T-helper 9 cell (primary cell): Measurements from ENCODE around the gene TEX261.
A peak's percentile ranks its signal among the peaks of the same experiment; 100 is the strongest.

Experiments used
- DNase-seq: peaks from one replicate; pipeline ENCODE4 v3.0.0-alpha.2; 2020

Gene TEX261

GRCh38 chr2:70956141-70956540, 38.5 kb downstream of the TEX261 start:
- DNase-seq, result no peak

GRCh38 chr2:70954886-70955285, 39.8 kb downstream of the TEX261 start:
- no peak for DNase-seq

- DNase-seq, result no peak
Observed at GRCh38 chr2:70949086-70949485, 45.6 kb downstream of the TEX261 start.

- DNase-seq, result peak; percentile 75
Observed at GRCh38 chr2:70948337-70949003, 46.2 kb downstream of the TEX261 start.

GRCh38 chr2:70947556-70948184, 47.0 kb downstream of the TEX261 start:
- no peak for DNase-seq

DNA sequence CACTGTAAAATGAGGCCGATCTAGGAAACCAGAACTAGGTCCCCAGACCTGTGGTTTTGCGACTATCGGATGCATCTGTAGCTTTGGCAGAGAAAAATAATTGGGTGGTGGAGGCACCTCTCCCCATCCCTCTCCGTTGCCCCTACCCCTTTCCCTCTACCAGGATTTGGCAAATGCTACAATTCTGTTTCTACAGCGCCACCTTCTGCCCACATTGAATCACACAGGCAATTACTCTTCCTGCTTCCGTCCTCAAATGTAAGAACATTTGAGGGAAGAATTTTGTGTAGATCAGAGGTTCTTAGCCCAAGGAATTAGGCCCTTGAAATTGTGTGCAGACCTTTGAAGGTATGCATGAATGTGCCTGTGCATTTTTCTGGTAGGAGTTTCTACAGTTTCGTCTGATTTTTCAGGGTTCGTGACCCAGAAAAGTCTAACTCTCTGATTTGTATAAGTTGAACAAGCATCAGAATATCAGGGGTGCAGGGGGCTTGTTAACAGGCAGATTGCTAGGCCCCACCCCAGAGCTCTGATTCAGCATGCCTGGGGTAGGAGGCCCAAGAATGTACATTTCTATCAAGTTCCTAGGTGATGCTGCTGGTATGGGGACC, 47.7 kb downstream of the TEX261 start:
- peak; percentile 37 for DNase-seq

DNA sequence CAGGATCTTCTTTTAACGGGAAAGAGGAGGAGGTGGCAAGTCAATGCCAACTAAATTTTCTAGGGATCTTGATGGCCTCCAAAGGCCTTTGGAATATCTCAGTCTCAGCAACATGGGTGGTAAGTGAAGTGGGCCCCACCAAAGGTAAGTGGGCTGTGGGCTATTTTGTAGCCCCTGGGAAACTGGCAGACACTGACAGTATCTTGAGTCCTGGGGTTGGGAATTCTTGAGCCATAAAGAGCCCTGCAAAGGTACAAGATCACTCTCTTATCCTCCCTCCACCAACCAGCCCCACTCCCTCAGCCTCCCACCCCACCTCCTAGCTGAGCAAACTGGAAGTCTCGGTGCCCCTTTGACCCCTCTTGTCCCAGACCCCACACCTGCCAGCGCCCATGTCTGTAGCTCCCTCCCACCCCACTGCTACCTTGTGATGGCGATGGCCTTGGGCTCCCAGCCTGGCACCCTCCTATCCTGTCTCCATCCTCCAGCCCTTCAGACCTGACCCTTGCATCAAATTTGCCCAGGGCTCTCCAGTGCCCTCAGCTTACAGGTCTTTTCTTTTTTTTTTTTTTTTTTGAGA, 50.5 kb downstream of the TEX261 start:
- no peak for DNase-seq

DNA sequence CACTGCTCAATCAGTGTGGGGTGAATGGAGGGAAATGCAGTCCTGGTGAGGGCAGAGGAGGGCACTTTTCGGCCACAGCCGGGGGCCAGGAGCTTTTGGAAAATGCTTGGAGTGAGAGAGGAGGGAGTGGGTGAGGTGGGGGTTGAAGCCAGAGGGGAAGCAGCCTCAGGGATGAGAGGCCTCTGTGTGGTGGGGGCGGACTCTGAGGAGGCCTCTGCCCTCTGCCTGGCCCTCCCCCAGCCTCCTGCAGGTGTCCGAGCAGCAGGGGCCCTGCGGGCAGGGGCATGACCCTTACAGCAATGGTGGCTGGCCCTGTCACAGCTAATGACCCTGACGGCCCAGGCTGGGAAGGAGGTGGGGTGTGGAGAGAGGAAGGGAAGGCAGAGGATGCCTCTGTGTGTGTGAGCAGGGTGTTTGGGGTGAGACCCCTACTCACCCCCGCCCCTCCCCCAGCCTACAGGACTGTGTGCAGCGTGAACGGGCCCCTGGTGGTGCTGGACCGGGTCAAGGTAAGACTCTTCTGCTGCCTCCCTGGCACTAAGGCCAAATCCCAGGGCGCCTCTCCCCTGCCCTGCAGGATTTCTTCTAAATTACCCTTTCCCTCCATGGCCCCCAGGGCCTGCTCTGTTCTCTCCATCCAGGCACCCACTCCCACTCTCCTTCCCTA, 51.3 kb downstream of the TEX261 start:
- no peak for DNase-seq

- DNase-seq, result no peak
Observed at GRCh38 chr2:70942396-70943204, 52.1 kb downstream of the TEX261 start.

- no peak for DNase-seq
Observed at GRCh38 chr2:70941701-70942100, 53.0 kb downstream of the TEX261 start.

DNA sequence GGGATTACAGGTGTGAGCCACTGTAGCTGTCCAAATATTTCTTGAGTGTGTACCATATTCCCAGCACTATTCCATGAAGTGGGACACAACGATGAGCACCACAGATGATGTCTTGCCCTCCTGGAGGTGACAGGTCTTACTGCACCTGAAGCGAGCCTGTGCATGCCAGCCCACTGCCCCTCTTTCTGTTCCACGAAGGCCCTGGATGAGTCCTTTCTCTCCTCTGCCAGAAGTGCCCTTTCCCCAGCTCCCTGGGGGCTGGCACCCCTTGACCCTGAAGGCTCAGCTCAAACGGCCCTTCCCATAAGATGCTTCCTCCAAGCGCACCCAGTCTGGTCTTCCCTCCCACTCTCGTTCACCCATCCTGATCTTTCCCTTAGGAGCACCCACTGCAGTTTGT, 53.5 kb downstream of the TEX261 start:
- DNase-seq, result no peak

DNA sequence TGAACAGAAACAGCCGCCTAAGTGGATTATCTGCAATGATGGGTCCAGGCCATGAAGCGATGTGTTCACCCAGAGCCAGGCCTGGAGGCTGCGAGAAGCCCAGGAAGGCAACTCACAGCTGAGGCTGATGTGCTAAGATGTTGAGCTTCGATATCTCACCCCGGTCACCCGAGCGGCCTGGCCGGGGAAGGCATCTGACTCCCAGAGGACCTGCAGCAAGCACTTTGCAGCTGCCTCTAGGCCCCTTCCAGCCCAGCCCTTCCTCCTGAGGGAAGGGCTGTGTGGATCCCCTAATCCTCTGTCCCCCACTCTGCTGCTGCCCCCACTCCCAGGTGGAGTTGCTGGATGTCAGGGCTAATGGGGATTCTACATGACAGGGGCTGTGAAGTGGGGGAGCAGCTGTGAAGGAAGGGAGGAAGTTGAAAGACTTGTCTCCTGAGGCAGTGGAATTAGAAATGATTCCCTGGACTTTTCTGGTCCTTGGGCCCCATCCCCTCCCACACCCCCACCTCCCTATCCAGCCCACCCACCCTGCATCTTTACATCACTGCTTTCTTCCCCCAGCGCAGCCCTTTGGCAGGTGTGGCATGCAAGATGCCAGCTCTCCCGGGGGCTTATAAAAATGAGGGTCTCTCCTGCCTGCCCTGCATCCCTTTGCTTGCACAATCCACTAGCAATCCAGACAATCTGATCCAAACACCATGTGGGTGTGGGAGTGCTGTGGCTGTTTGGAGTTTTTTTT, 54.7 kb downstream of the TEX261 start:
- no peak for DNase-seq

DNA sequence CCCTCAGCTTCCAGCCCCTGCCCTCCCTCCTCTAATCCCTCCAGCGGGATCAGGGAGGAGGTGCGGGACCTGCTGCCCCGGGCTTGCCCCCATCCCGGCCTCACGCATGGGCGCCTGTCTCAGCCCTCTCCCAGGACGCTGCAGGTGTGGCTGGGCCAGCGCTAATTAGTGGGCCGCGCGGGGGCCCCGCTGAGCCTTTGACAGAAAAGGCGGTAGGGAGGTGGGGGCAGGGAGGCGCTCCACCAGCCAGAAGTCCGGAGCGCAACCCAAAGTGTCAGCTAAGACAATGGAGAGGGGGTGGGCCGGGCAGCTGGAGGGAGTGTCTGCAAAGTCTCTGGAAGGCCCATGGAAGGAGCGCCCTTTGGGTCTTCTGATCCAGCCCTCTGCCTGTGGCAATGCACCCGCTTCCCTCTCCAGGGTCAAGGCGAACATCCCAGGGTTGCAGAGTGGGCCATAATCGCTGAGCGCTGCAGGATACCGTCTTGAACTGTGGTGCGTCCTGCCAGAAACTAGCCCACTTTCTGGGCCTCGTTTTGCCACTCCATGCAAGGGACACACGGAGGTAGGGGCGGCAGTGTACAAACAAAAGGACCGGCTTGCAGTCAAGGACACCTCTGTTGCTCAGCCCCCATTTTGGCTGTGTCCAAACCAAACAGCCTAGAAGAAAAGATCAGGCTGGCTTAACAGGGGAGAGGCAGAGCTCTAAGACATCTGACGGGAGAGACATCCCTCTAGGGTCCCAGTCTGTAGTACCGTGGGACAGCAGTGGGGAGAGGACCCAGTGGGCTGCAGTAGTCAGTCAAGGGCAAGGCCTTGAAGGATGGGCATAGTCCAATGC, 55.5 kb downstream of the TEX261 start:
- DNase-seq, result no peak

DNA sequence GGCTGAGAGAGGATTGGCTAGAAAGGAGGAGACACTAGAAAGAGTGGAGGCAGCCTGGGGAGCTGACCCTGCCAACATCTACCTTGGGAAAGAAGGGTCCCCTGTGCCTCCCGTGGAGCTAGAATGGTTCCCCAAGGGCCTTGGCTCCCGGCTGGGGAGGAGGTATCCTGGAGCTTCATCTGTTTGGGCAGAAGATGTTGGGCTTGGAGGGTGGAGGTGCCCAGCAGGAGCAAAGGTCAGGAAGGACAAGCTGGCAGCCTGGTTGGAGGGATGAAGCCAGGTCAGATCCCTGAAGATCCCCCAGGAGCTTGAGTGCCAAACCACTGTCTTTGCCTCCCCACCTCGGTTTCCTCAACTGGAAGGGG, 56.1 kb downstream of the TEX261 start:
- no peak for DNase-seq

DNA sequence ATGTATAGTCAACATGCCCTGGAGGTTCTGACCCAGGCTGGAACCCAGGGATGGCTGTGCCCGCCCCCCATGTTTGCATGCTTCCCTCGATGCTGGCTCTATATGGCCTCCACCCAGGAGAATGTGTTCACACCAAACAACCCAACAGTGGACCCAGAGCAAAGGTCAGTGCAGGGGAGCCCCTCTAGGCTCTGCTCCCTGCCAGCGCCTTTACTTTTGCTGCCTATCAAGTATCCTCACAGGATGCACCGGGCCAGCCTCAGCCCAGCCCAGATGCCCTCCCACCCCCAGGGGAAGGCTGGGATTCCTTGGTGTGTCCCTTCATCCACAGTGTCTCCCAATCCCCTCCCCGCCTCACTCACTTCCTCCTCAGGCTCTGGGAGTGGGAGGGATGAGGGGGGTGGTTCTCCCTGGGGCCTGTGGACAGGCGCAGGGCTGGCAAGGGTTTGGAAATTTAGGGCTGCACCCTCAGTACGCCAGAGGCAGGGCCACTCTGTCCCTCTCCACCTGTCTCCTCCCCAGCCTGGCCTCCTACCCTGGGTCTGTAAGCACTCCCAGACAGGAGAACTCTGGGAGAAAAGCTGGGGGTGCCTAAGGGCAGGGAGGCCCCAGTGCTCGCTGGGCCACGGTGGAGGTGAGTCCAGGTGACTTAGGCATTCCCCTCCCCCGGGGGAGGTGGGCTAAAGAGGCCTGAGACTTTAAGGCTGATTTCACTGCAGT, 56.6 kb downstream of the TEX261 start:
- no peak for DNase-seq

DNA sequence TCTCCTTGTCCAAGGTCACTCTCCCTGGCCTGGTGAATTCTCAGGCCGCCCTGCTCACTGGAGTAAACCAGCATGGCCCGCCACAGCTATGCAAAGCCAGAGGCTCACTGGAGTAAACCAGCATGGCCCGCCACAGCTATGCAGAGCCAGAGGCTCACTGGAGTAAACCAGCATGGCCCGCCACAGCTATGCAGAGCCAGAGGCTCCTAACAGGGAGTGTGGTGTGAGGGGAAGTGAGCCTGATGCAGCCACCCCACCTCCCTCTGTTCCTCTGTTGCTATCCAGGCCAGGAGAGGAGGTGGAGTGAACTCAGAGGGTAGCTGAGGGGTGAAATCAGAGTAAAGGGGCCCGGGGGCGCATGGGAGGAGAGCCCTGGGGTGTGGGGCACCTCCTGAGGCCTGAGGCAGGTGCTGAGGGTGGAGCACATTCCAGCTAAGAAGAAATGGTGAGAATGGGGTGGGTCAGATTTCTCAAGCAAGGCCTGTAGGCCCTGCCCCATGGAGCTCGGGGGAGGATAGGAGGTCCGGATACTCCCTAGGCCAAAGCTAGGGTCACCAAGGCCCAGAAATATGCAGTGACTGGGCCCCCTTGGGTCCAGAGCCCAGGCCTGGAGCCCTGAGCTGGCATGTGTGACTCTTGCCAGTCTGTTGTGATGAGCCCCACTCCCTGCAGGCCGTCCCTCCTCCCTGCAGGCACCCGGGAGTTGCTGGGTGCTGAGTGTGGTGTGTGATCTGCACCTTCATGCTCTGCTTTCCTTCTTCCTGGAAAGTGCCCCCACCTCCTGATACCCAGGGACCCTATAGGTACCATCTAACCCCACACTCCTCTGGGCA, 57.5 kb downstream of the TEX261 start:
- DNase-seq, result no peak

- DNase-seq, result no peak
Observed at GRCh38 chr2:70936165-70936978, 58.3 kb downstream of the TEX261 start.
